ENCODE results near the gene TFF1. TPM values are rescaled to one million over a fixed set of nuclear protein-coding genes. Genes with fewer than 3 reads are reported as not detected.

The TFF1 gene
- total RNA-seq, 1 donor from 2014 or later: not detected

- no peak overlapping the region for H3K27ac Mint-ChIP-seq
These were observed 18.6 kb downstream of the TFF1 start for GRCh38 chr21:42347601-42348327.

GRCh38 chr21:42346866-42347600 lies 19.3 kb downstream of the TFF1 start:
- Histone ChIP-seq H2AFZ (replicated peaks) (no peak overlapping the region), H3K4me1 (no peaks in the 10 kb centered on the region), H3K9me3 (ENCODE audit: low read depth) (no peaks in the 10 kb centered on the region), H3K9ac (no peak overlapping the region), H3K4me3 (no peak overlapping the region), H3K36me3 (no peaks in the 10 kb centered on the region), H3K27me3 (no peaks in the 10 kb centered on the region), H3K79me2 (ENCODE audit: low read depth) (no peaks in the 10 kb centered on the region), H3K27ac (no peak overlapping the region), H3F3A (ENCODE audit: low read depth) (no peaks in the 10 kb centered on the region), H3K4me2 (no peak overlapping the region), H4K20me1 (ENCODE audit: low read depth) (no peaks in the 10 kb centered on the region)
- no peaks in the 10 kb centered on the region for H3K9me3 Mint-ChIP-seq
- H3K27me3 Mint-ChIP-seq (ENCODE audit: insufficient read depth, low read depth): peaks cover 2% of the 10 kb centered on the region
- H3K36me3 Mint-ChIP-seq: no peaks in the 10 kb centered on the region
- peaks cover 20% of the 10 kb centered on the region for H3K4me1 Mint-ChIP-seq
- TF ChIP-seq EZH2phosphoT487 (IDR thresholded peaks at IDR 0.05): no peak
- H3K4me3 Mint-ChIP-seq: no peak overlapping the region
- DNase-seq (ENCODE audit: low spot score): no peak
- no peak overlapping the region for H3K27ac Mint-ChIP-seq

More at GRCh38 chr21:42347601-42348327, 18.6 kb downstream of the TFF1 start:
- Histone ChIP-seq H3K36me3 (no peaks in the 10 kb centered on the region), H3K9ac (no peak overlapping the region), H3K4me2 (no peak overlapping the region), H3K27ac (no peak overlapping the region), H3K27me3 (no peaks in the 10 kb centered on the region), H3K4me3 (no peak overlapping the region), H4K20me1 (ENCODE audit: low read depth) (no peaks in the 10 kb centered on the region), H3K4me1 (no peaks in the 10 kb centered on the region), H3K79me2 (ENCODE audit: low read depth) (no peaks in the 10 kb centered on the region), H2AFZ (replicated peaks) (no peak overlapping the region), H3K9me3 (ENCODE audit: low read depth) (no peaks in the 10 kb centered on the region), H3F3A (ENCODE audit: low read depth) (no peaks in the 10 kb centered on the region)
- DNase-seq (ENCODE audit: low spot score): no peak
- Mint-ChIP-seq H3K4me1 (peaks cover 19% of the 10 kb centered on the region), H3K27me3 (ENCODE audit: insufficient read depth, low read depth) (peaks cover 7% of the 10 kb centered on the region), H3K36me3 (no peaks in the 10 kb centered on the region), H3K4me3 (no peak overlapping the region), H3K9me3 (no peaks in the 10 kb centered on the region)
- TF ChIP-seq CTCF (IDR thresholded peaks at IDR 0.05) (no peak), EZH2phosphoT487 (IDR thresholded peaks at IDR 0.05) (no peak), EZH2 (IDR thresholded peaks at IDR 0.05) (no peak)

DNA sequence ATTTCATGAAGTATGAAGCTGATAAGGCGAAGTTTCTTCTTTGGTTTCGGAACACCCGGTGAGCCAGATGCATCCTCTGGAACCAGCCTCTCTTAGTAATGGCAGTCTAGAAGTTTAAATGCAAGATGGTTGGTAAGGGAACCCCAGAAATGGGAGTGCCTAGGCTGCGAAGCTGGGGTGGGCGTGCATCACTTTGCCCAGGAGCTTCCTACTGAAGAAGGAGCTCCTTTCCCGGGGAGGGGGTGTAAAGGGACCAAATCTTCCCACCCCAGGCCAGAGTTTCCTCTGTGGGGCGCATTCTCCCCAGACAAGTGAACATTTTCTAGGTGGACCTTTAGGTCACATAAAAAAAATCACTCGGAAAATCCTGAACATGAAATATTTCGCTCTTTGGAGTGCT lies 19.9 kb downstream of the TFF1 start:
- Histone ChIP-seq H3K27me3 (no peaks in the 10 kb centered on the region), H3K36me3 (no peaks in the 10 kb centered on the region), H3K79me2 (ENCODE audit: low read depth) (no peaks in the 10 kb centered on the region), H4K20me1 (ENCODE audit: low read depth) (no peaks in the 10 kb centered on the region), H3K9me3 (ENCODE audit: low read depth) (no peaks in the 10 kb centered on the region), H3K4me2 (no peak overlapping the region), H3K4me3 (no peak overlapping the region), H3F3A (ENCODE audit: low read depth) (no peaks in the 10 kb centered on the region), H3K9ac (no peak overlapping the region), H3K27ac (no peak overlapping the region), H3K4me1 (no peaks in the 10 kb centered on the region), H2AFZ (replicated peaks) (no peak overlapping the region)
- DNase-seq (ENCODE audit: low spot score): no peak
- Mint-ChIP-seq H3K4me1 (peaks cover 19% of the 10 kb centered on the region), H3K36me3 (no peaks in the 10 kb centered on the region), H3K27ac (no peak overlapping the region), H3K4me3 (no peak overlapping the region), H3K9me3 (no peaks in the 10 kb centered on the region), H3K27me3 (ENCODE audit: insufficient read depth, low read depth) (peaks cover 4% of the 10 kb centered on the region)
- TF ChIP-seq EZH2phosphoT487 (IDR thresholded peaks at IDR 0.05) (no peak), EZH2 (IDR thresholded peaks at IDR 0.05) (no peak), CTCF (IDR thresholded peaks at IDR 0.05) (no peak)

DNA sequence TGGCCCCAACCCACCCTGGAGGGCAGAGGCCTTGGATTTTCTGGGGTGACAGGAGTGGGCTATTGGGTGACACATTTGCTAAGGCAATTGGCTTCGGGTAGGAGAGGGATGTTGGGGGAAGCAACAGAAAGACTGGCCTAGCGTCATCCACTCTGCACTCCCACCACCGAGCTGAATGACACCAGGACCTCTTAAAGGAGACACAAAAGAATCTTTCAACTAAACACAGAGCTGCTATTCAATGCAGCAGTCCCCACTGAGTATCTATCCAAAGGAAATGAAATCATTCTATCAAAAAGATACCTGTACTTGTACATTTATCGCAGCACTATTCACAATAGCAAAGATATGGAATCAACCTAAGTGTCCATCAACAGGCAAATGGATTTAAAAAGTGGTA lies 21.7 kb downstream of the TFF1 start:
- Mint-ChIP-seq H3K4me3 (no peak overlapping the region), H3K36me3 (no peaks in the 10 kb centered on the region), H3K9me3 (no peaks in the 10 kb centered on the region), H3K27me3 (ENCODE audit: insufficient read depth, low read depth) (peaks cover 2% of the 10 kb centered on the region), H3K4me1 (peaks cover 15% of the 10 kb centered on the region), H3K27ac (no peak overlapping the region)
- Histone ChIP-seq H2AFZ (replicated peaks) (no peak overlapping the region), H3K27me3 (no peaks in the 10 kb centered on the region), H3F3A (ENCODE audit: low read depth) (no peaks in the 10 kb centered on the region), H3K36me3 (no peaks in the 10 kb centered on the region), H3K27ac (no peak overlapping the region), H3K4me2 (no peak overlapping the region), H3K9ac (no peak overlapping the region), H3K4me1 (no peaks in the 10 kb centered on the region), H4K20me1 (ENCODE audit: low read depth) (no peaks in the 10 kb centered on the region), H3K9me3 (ENCODE audit: low read depth) (no peaks in the 10 kb centered on the region), H3K4me3 (no peak overlapping the region), H3K79me2 (ENCODE audit: low read depth) (no peaks in the 10 kb centered on the region)
- TF ChIP-seq EZH2phosphoT487 (IDR thresholded peaks at IDR 0.05): no peak
- no peak for TF ChIP-seq CTCF (IDR thresholded peaks at IDR 0.05)
- TF ChIP-seq EZH2 (IDR thresholded peaks at IDR 0.05): no peak
- no peak for DNase-seq (ENCODE audit: low spot score)

Data from neural progenitor cell (in vitro differentiated cells).